ENCODE data around the gene LCP2.

The LCP2 gene

GRCh38 chr5:170278611-170279458 is 18.7 kb downstream of the LCP2 start:
- no peak for DNase-seq
- TF ChIP-seq CTCF (IDR thresholded peaks at IDR 0.05; ENCODE audit: low read depth, low read length) = no peak
- no peaks in the 10 kb centered on the region for H3K36me3 ChIP-seq
- no peaks in the 10 kb centered on the region for H3K9me3 ChIP-seq
- H3K27me3 ChIP-seq = no peaks in the 10 kb centered on the region; the same call in 1 of the 2 replicates
- H3K4me1 ChIP-seq = no peaks in the 10 kb centered on the region
- H3K4me3 ChIP-seq (ENCODE audit: low read depth, low read length) = no peak overlapping the region

GRCh38 chr5:170277867-170278281 is 19.7 kb downstream of the LCP2 start:
- Histone ChIP-seq H3K4me1 (no peaks in the 10 kb centered on the region), H3K9me3 (no peaks in the 10 kb centered on the region), H3K36me3 (no peaks in the 10 kb centered on the region), H3K4me3 (ENCODE audit: low read depth, low read length) (no peak overlapping the region), H3K27me3 (no peaks in the 10 kb centered on the region; the same call in 1 of the 2 replicates)
- DNase-seq = no peak
- TF ChIP-seq CTCF (IDR thresholded peaks at IDR 0.05; ENCODE audit: low read depth, low read length) = no peak

GRCh38 chr5:170276140-170276539 is 21.4 kb downstream of the LCP2 start:
- H3K9me3 ChIP-seq = no peaks in the 10 kb centered on the region
- DNase-seq = no peak
- H3K4me3 ChIP-seq (ENCODE audit: low read depth, low read length) = no peak overlapping the region
- no peak for TF ChIP-seq CTCF (IDR thresholded peaks at IDR 0.05; ENCODE audit: low read depth, low read length)
- H3K36me3 ChIP-seq = no peaks in the 10 kb centered on the region
- H3K27me3 ChIP-seq = no peaks in the 10 kb centered on the region; the same call in 1 of the 2 replicates
- no peaks in the 10 kb centered on the region for H3K4me1 ChIP-seq

- H3K36me3 ChIP-seq = no peaks in the 10 kb centered on the region
- H3K4me1 ChIP-seq = no peaks in the 10 kb centered on the region
- H3K4me3 ChIP-seq (ENCODE audit: low read depth, low read length) = no peak overlapping the region
- H3K27me3 ChIP-seq = no peaks in the 10 kb centered on the region; the same call in 1 of the 2 replicates
- TF ChIP-seq CTCF (IDR thresholded peaks at IDR 0.05; ENCODE audit: low read depth, low read length) = no peak
- H3K9me3 ChIP-seq = no peaks in the 10 kb centered on the region
- no peak for DNase-seq
These were observed 22.1 kb downstream of the LCP2 start for GRCh38 chr5:170275376-170275994.

- no peaks in the 10 kb centered on the region for H3K9me3 ChIP-seq
- peak; percentile 33; the same call in 1 of the 2 replicates for TF ChIP-seq CTCF (IDR thresholded peaks at IDR 0.05; ENCODE audit: low read depth, low read length)
- H3K27me3 ChIP-seq = no peaks in the 10 kb centered on the region
- no peaks in the 10 kb centered on the region for H3K36me3 ChIP-seq
- H3K4me3 ChIP-seq (ENCODE audit: low read depth, low read length) = no peak overlapping the region
- H3K4me1 ChIP-seq = no peaks in the 10 kb centered on the region
- DNase-seq = no peak
These were observed 23.4 kb downstream of the LCP2 start for GRCh38 chr5:170273968-170274710.
